ENCODE results near the gene ATOH8. TPM values are rescaled to one million over a fixed set of nuclear protein-coding genes. Genes with fewer than 3 reads are reported as not detected.

ATOH8 gene
- total and polyA plus RNA-seq, 10 of the 15 experiments (the other 5 are each of a cell fraction or from before 2014, with no cell fraction given), result 0.03 to 0.60 TPM; not detected in 8

DNA sequence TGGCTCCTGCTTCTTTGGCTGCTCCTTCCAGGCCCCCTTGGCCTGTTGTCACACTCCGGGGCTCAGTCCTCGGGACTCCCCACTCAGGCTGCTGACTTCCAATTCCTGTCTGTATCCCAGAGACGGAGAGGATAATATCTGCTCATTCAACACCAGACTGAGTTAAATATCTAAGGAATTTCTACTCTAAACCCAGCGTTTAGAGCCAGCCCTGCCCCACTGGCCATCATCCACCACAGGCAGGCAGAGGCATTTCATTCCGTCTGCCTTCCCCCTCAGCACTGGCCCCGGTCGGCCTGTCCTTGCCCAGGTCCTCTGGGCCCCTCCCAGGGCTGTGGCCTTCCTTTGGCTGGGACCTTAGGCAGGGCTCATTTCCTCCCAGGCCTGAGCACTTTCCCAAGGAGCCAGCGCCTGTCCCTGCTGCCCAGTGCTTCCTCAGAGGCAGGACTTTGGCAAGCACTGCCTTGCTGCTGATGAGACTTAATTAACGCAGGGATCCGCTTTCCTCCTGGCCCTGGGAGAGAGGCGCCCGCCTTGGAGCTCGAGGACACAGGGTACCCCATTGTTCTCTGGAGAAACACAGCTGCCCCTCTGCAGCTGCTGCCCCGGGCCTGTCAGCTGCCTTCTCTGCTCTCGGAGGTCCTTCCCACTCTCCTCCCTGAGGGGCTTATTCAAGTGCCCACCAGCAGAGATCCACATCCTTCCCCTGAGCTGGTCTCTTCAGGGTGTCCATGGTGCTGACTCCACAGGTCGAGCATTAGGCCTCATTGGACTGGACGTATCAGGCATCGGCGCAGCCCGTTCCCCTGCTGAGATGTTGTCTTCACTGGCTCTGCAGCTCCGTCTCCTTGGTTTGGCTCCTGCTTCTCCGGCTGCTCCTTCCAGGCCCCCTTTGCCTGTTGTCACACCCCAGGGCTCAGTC, 42.8 kb downstream of the ATOH8 start (continued):
- no peak for TF ChIP-seq CEBPZ (IDR thresholded peaks at IDR 0.05; ENCODE audit: low read depth, low read length)
- TF ChIP-seq ZNF24 (IDR thresholded peaks at IDR 0.05), result no peak

- FAIRE-seq (no peak), DNase-seq (ENCODE audit: low read depth, low spot score) (no peak), ATAC-seq (no peak)
- H3K27ac ChIP-seq (ENCODE audit: control insufficient read depth, insufficient read depth), result no peak overlapping the region
- no peaks in the 10 kb centered on the region for H3K36me3 ChIP-seq (ENCODE audit: control insufficient read depth in 2 of 2, insufficient read depth in 2 of 2, low read length in 1 of 2)
- RAD21 ChIA-PET (ENCODE audit: unreplicated experiment), result interaction anchor here (1.8 kb wide), 1 partner anchor 68 kb away, joined by 7 read pairs; no protein-coding TSS in a partner anchor
- H3K79me2 ChIP-seq (ENCODE audit: control insufficient read depth, insufficient read depth, low read length), result no peaks in the 10 kb centered on the region
- no peaks in the 10 kb centered on the region; the same call in 2 of the 3 replicates for H3K9me3 ChIP-seq (replicated peaks; ENCODE audit: control insufficient read depth, insufficient read depth, low read length)
- CTCF ChIA-PET, result interaction anchor here (1.4 to 1.5 kb wide), 2 partner anchors 48 to 69 kb away, joined by 4 to 6 read pairs; no protein-coding TSS in a partner anchor
- 41% methylated on average over 13 of the region's 13 CpGs for WGBS (ENCODE audit: insufficient coverage, insufficient replicate concordance, low lambda C conversion rate, missing lambda C conversion rate)
- no peaks in the 10 kb centered on the region for H4K20me1 ChIP-seq (ENCODE audit: control insufficient read depth, insufficient read depth)
- no TSS peak for BruUV-seq (replicated peaks)
- intact Hi-C loops (cut with micrococcal nuclease; ENCODE audit: unreplicated experiment), result no loop called here
- in situ Hi-C loops (cut with MboI), result no loop called here
- no peak overlapping the region for H3K4me2 ChIP-seq (ENCODE audit: control insufficient read depth, insufficient read depth)
- no peak overlapping the region for H3K9ac ChIP-seq (ENCODE audit: control insufficient read depth, insufficient read depth, low read length)
- no peak overlapping the region for H2AFZ ChIP-seq (ENCODE audit: control insufficient read depth, low read depth, low read length)
- SMC1A ChIA-PET (ENCODE audit: uncharacterized antibody, unreplicated experiment), result no interaction called here
- no peaks in the 10 kb centered on the region for H3K4me1 ChIP-seq (ENCODE audit: control insufficient read depth, insufficient read depth, low read length)
- POLR2A ChIA-PET, result no interaction called here
- H3K4me3 ChIP-seq, result no peak overlapping the region
- H3K27me3 ChIP-seq (replicated peaks in 1 of 2; ENCODE audit: control insufficient read depth in 2 of 2, insufficient read depth in 2 of 2, low read length in 1 of 2), result peaks cover 2 to 8% of the 10 kb centered on the region in 2 experiments; a peak in 2 of 4 replicates
- TF ChIP-seq ZZZ3 (IDR thresholded peaks at IDR 0.05; ENCODE audit: control insufficient read depth, insufficient read length, low read depth), result no peak
- TF ChIP-seq, protein P1, sequence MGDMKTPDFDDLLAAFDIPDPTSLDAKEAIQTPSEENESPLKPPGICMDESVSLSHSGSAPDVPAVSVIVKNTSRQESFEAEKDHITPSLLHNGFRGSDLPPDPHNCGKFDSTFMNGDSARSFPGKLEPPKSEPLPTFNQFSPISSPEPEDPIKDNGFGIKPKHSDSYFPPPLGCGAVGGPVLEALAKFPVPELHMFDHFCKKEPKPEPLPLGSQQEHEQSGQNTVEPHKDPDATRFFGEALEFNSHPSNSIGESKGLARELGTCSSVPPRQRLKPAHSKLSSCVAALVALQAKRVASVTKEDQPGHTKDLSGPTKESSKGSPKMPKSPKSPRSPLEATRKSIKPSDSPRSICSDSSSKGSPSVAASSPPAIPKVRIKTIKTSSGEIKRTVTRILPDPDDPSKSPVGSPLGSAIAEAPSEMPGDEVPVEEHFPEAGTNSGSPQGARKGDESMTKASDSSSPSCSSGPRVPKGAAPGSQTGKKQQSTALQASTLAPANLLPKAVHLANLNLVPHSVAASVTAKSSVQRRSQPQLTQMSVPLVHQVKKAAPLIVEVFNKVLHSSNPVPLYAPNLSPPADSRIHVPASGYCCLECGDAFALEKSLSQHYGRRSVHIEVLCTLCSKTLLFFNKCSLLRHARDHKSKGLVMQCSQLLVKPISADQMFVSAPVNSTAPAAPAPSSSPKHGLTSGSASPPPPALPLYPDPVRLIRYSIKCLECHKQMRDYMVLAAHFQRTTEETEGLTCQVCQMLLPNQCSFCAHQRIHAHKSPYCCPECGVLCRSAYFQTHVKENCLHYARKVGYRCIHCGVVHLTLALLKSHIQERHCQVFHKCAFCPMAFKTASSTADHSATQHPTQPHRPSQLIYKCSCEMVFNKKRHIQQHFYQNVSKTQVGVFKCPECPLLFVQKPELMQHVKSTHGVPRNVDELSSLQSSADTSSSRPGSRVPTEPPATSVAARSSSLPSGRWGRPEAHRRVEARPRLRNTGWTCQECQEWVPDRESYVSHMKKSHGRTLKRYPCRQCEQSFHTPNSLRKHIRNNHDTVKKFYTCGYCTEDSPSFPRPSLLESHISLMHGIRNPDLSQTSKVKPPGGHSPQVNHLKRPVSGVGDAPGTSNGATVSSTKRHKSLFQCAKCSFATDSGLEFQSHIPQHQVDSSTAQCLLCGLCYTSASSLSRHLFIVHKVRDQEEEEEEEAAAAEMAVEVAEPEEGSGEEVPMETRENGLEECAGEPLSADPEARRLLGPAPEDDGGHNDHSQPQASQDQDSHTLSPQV (IDR thresholded peaks at IDR 0.05), result no peak
- no peak for TF ChIP-seq KAT2A (conservative IDR thresholded peaks at IDR 0.05; ENCODE audit: control insufficient read depth, low read depth, low read length)
- no peak for TF ChIP-seq YBX1 (IDR thresholded peaks at IDR 0.05)
- no peak for TF ChIP-seq SREBF2 (IDR thresholded peaks at IDR 0.05; ENCODE audit: low read length)
- TF ChIP-seq RELA (IDR thresholded peaks at IDR 0.05; ENCODE audit: borderline replicate concordance, partially characterized antibody), result no peak
- TF ChIP-seq, protein P2, sequence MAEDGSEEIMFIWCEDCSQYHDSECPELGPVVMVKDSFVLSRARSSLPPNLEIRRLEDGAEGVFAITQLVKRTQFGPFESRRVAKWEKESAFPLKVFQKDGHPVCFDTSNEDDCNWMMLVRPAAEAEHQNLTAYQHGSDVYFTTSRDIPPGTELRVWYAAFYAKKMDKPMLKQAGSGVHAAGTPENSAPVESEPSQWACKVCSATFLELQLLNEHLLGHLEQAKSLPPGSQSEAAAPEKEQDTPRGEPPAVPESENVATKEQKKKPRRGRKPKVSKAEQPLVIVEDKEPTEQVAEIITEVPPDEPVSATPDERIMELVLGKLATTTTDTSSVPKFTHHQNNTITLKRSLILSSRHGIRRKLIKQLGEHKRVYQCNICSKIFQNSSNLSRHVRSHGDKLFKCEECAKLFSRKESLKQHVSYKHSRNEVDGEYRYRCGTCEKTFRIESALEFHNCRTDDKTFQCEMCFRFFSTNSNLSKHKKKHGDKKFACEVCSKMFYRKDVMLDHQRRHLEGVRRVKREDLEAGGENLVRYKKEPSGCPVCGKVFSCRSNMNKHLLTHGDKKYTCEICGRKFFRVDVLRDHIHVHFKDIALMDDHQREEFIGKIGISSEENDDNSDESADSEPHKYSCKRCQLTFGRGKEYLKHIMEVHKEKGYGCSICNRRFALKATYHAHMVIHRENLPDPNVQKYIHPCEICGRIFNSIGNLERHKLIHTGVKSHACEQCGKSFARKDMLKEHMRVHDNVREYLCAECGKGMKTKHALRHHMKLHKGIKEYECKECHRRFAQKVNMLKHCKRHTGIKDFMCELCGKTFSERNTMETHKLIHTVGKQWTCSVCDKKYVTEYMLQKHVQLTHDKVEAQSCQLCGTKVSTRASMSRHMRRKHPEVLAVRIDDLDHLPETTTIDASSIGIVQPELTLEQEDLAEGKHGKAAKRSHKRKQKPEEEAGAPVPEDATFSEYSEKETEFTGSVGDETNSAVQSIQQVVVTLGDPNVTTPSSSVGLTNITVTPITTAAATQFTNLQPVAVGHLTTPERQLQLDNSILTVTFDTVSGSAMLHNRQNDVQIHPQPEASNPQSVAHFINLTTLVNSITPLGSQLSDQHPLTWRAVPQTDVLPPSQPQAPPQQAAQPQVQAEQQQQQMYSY (CRISPR knock-in tag; IDR thresholded peaks at IDR 0.05), result no peak
- no peak for TF ChIP-seq NBN (IDR thresholded peaks at IDR 0.05)
Measured at GRCh38 chr2:85797263-85797660, 43.5 kb downstream of the ATOH8 start.
